Activated naive CD4-positive, alpha-beta T cell treated with anti-CD3 and anti-CD28 coated beads, Interleukin-2, amount 50 U/mL, for 24 hours (primary cell): ENCODE data around the gene WIPF2.

Source experiments
- H3K27ac Mint-ChIP-seq: one replicate; pipeline ENCODE4 v1.8.0; 2021; ENCODE audit warnings: mild to moderate bottlenecking, mixed read lengths
- H3K27me3 Mint-ChIP-seq: one replicate; pipeline ENCODE4 v1.8.0; 2021; ENCODE audit warnings: mixed read lengths
- H3K36me3 Mint-ChIP-seq: one replicate; pipeline ENCODE4 v1.8.0; 2021; ENCODE audit warnings: mixed read lengths
- H3K4me1 Mint-ChIP-seq: one replicate; pipeline ENCODE4 v1.8.0; 2021; ENCODE audit warnings: mixed read lengths
- H3K4me3 Mint-ChIP-seq: one replicate; pipeline ENCODE4 v1.8.0; 2021; ENCODE audit warnings: mild to moderate bottlenecking, mixed read lengths
- H3K9me3 Mint-ChIP-seq: one replicate; pipeline ENCODE4 v1.8.0; 2021; ENCODE audit warnings: mixed read lengths

WIPF2 gene

GRCh38 chr17:40319651-40320540, 100.8 kb downstream of the WIPF2 start:
- Mint-ChIP-seq H3K36me3 (peaks cover 2% of the 10 kb centered on the region), H3K4me1 (peaks cover 67% of the 10 kb centered on the region), H3K9me3 (no peaks in the 10 kb centered on the region), H3K4me3 (peak overlapping the region; percentile 97), H3K27ac (peak overlapping the region; percentile 94), H3K27me3 (no peaks in the 10 kb centered on the region)

GRCh38 chr17:40320756-40321523, 101.8 kb downstream of the WIPF2 start:
- peak overlapping the region; percentile 97 for H3K4me3 Mint-ChIP-seq
- peaks cover 65% of the 10 kb centered on the region for H3K4me1 Mint-ChIP-seq
- peak overlapping the region; percentile 99 for H3K27ac Mint-ChIP-seq
- H3K9me3 Mint-ChIP-seq, result no peaks in the 10 kb centered on the region
- H3K27me3 Mint-ChIP-seq, result no peaks in the 10 kb centered on the region
- H3K36me3 Mint-ChIP-seq, result peaks cover 2% of the 10 kb centered on the region

GRCh38 chr17:40321524-40321929, 102.4 kb downstream of the WIPF2 start:
- no peaks in the 10 kb centered on the region for H3K9me3 Mint-ChIP-seq
- peaks cover 2% of the 10 kb centered on the region for H3K36me3 Mint-ChIP-seq

DNA sequence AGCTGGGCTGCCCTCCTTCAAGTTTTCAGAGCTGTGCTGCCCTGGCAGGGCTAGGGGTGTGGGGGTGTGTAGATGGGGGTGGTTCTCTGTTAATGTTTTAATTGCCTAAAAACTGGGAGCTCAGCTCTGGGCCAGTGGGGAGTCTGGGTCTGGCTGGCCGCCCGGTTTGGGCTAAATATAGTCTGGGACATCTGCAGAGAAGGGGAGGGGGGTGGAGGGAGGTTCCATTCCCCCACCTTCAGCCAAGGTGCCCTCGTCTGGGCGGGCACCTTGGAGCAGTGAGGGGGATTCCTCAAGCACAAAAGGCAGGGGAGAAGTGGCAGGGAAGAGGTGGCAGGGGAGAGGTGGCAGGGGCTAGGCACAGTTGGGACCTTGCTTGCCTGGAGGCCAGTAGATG, 102.9 kb downstream of the WIPF2 start:
- Mint-ChIP-seq H3K4me3 (peak overlapping the region; percentile 97), H3K27ac (peak overlapping the region; percentile 99), H3K9me3 (no peaks in the 10 kb centered on the region), H3K4me1 (peaks cover 68% of the 10 kb centered on the region), H3K27me3 (no peaks in the 10 kb centered on the region), H3K36me3 (peaks cover 2% of the 10 kb centered on the region)

More at GRCh38 chr17:40321524-40321929, 102.4 kb downstream of the WIPF2 start:
- Mint-ChIP-seq H3K27ac (peak overlapping the region; percentile 99), H3K27me3 (no peaks in the 10 kb centered on the region), H3K4me3 (peak overlapping the region; percentile 97), H3K4me1 (peaks cover 65% of the 10 kb centered on the region)

GRCh38 chr17:40322358-40323315, 103.5 kb downstream of the WIPF2 start:
- Mint-ChIP-seq H3K36me3 (peaks cover 2% of the 10 kb centered on the region), H3K4me1 (peaks cover 68% of the 10 kb centered on the region), H3K27me3 (no peaks in the 10 kb centered on the region), H3K4me3 (peak overlapping the region; percentile 97), H3K27ac (peak overlapping the region; percentile 99), H3K9me3 (no peaks in the 10 kb centered on the region)

- peak overlapping the region; percentile 97 for H3K4me3 Mint-ChIP-seq
- H3K27ac Mint-ChIP-seq, result peak overlapping the region; percentile 99
- peaks cover 73% of the 10 kb centered on the region for H3K4me1 Mint-ChIP-seq
- H3K36me3 Mint-ChIP-seq, result peaks cover 4% of the 10 kb centered on the region
- no peaks in the 10 kb centered on the region for H3K27me3 Mint-ChIP-seq
- no peaks in the 10 kb centered on the region for H3K9me3 Mint-ChIP-seq
Measured at GRCh38 chr17:40323391-40324381, 104.6 kb downstream of the WIPF2 start.

- H3K36me3 Mint-ChIP-seq, result peaks cover 1% of the 10 kb centered on the region
- no peaks in the 10 kb centered on the region for H3K9me3 Mint-ChIP-seq
- no peaks in the 10 kb centered on the region for H3K27me3 Mint-ChIP-seq
- H3K4me3 Mint-ChIP-seq, result peak overlapping the region; percentile 97
- H3K4me1 Mint-ChIP-seq, result peaks cover 79% of the 10 kb centered on the region
- peak overlapping the region; percentile 87 for H3K27ac Mint-ChIP-seq
Measured at GRCh38 chr17:40325156-40326013, 106.3 kb downstream of the WIPF2 start.

DNA sequence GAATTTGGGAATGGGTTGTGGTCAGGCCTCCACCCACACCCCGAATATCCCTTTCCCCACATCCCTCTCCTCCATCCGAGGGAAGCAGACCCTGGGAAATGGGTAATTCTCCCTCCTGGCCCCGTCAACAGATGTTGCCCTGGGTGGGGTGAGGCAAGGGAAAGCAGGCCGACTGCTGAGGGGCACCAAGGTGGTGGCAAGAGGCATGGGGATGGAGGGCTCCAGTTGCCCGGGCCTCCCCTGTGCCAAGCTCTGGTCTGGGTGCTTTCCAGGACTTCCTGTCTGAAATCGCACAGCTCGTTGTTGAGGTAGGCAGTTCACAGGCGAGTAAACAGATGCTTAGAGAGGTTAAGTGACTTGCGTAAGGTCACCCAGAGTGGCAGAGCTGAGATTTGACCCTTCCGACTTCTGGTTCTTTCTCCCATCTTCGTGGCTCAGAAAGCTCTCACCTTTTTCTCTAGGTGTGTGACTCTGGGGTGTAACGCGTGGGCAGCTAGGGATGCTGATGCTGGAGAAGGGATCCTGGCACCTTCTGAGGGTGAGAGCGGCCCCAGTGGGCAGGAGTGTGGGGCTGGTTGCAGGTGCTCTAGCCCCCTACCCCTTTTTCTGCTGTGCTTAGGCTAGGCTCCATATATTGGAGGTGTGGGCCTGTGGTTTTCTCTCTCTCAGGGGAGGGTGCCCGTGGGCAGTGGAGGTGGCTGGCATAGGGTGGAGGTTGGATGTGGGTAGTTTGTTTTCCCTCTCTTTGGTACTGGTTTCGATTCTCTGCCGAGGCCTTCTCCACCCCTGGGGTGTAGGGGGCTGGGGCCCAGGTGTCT, 107.1 kb downstream of the WIPF2 start:
- Mint-ChIP-seq H3K4me1 (peaks cover 85% of the 10 kb centered on the region), H3K27me3 (no peaks in the 10 kb centered on the region), H3K9me3 (no peaks in the 10 kb centered on the region), H3K4me3 (peak overlapping the region; percentile 86), H3K36me3 (peaks cover 2% of the 10 kb centered on the region), H3K27ac (peak overlapping the region; percentile 87)

- peak overlapping the region; percentile 86 for H3K4me3 Mint-ChIP-seq
- H3K9me3 Mint-ChIP-seq, result no peaks in the 10 kb centered on the region
- H3K36me3 Mint-ChIP-seq, result peaks cover 6% of the 10 kb centered on the region
- peak overlapping the region; percentile 87 for H3K27ac Mint-ChIP-seq
- H3K4me1 Mint-ChIP-seq, result peaks cover 85% of the 10 kb centered on the region
- no peaks in the 10 kb centered on the region for H3K27me3 Mint-ChIP-seq
Measured at GRCh38 chr17:40326832-40327199, 107.7 kb downstream of the WIPF2 start.

DNA sequence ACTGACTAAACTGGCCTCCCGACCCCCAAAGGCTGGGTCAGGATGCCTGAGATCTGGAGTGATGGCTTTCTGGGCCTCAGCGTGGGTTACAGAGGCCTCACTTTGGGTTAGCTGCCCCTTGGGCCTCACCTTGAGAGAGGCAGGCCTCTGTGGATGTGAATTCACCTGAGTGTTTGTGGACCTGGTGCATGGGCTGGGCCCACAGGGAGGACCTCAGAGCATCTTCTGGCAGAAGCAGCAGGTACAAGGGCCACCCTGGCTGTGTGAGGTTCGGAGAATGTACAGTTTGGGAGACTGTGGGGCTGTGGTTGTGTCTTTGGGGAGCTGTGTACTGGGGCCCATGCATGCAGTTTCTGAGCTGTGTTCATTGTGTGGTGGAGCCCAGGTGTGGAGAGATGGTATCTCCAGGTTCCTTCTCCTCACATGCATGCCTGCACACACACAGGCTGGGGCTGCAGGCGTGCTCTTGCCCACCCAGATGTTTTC, 108.2 kb downstream of the WIPF2 start:
- H3K4me3 Mint-ChIP-seq, result peak overlapping the region; percentile 86
- H3K4me1 Mint-ChIP-seq, result peaks cover 85% of the 10 kb centered on the region
- peaks cover 6% of the 10 kb centered on the region for H3K36me3 Mint-ChIP-seq

DNA sequence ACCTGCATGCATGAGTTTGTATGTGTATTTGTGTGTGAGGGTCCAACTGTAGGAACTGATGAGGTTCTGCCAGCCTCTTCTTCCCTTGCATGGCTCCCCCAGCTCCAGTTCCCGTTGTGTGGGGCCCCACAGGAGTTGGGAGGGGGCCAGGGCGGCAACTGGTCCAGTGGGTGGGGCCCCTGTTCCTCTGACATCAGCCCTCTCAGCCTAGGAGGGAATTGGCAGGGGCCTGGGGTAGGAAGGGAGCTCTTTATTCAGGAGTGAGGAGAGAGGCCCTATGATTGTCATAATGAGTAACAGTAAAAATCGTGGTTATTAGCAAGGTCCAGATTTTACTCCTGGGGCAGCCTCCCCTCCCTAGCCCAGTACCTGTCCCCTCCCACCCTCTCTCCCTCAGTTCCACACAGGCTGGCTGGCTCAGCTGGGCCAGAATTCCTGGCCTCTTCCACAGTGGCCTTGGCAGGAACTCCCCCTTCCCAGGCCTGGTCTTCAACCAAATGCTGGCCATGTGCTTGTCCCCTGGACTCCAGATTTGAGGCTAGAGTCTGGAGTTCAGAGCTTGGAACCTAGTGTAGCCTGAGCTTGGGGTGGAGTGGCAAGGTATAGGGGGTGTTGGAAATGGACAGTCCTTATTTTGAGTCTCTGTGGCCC, 108.8 kb downstream of the WIPF2 start:
- peaks cover 89% of the 10 kb centered on the region for H3K4me1 Mint-ChIP-seq
- H3K36me3 Mint-ChIP-seq, result peaks cover 6% of the 10 kb centered on the region
- peak overlapping the region; percentile 70 for H3K27ac Mint-ChIP-seq
- peak overlapping the region; percentile 86 for H3K4me3 Mint-ChIP-seq
- H3K27me3 Mint-ChIP-seq, result no peaks in the 10 kb centered on the region
- no peaks in the 10 kb centered on the region for H3K9me3 Mint-ChIP-seq

More for the DNA sequence above, 108.2 kb downstream of the WIPF2 start:
- no peaks in the 10 kb centered on the region for H3K27me3 Mint-ChIP-seq
- no peaks in the 10 kb centered on the region for H3K9me3 Mint-ChIP-seq
- H3K27ac Mint-ChIP-seq, result peak overlapping the region; percentile 70

GRCh38 chr17:40328386-40328766, 109.3 kb downstream of the WIPF2 start:
- H3K27me3 Mint-ChIP-seq, result no peaks in the 10 kb centered on the region
- peaks cover 89% of the 10 kb centered on the region for H3K4me1 Mint-ChIP-seq
- peak overlapping the region; percentile 37 for H3K4me3 Mint-ChIP-seq
- H3K36me3 Mint-ChIP-seq, result peaks cover 10% of the 10 kb centered on the region
- peak overlapping the region; percentile 36 for H3K27ac Mint-ChIP-seq
- no peaks in the 10 kb centered on the region for H3K9me3 Mint-ChIP-seq
